CD4-positive, alpha-beta T cell treated with Interleukin-4 for 4 hours (primary cell): ENCODE results near the gene TUT1.
A peak's percentile ranks its signal among the peaks of the same experiment; 100 is the strongest.
"Not testable (repeated sequence)": the region's sequence is repeated elsewhere in the genome, so short reads cannot be mapped to it uniquely, and the experiment has no call there.

Experiments
- DNase-seq: peaks from one replicate; pipeline ENCODE4 v3.0.0-alpha.2; 2020

TUT1 gene

GRCh38 chr11:62555464-62556107, 35.7 kb downstream of the TUT1 start:
- DNase-seq, result peak; percentile 95

GRCh38 chr11:62554387-62555167, 36.7 kb downstream of the TUT1 start:
- DNase-seq, result no peak

GRCh38 chr11:62553839-62554361, 37.4 kb downstream of the TUT1 start:
- DNase-seq, result no peak

GRCh38 chr11:62553080-62553838, 38.1 kb downstream of the TUT1 start:
- peak; percentile 90 for DNase-seq

- no peak for DNase-seq
Measured at GRCh38 chr11:62552485-62553079, 38.7 kb downstream of the TUT1 start.

GRCh38 chr11:62550478-62550877, 40.8 kb downstream of the TUT1 start:
- DNase-seq, result not testable (repeated sequence)

GRCh38 chr11:62548545-62549335, 42.6 kb downstream of the TUT1 start:
- no peak for DNase-seq

GRCh38 chr11:62547691-62548281, 43.5 kb downstream of the TUT1 start:
- peak; percentile 76 for DNase-seq

- DNase-seq, result no peak
Measured at GRCh38 chr11:62546929-62547625, 44.2 kb downstream of the TUT1 start.

GRCh38 chr11:62546244-62546928, 44.9 kb downstream of the TUT1 start, which contains the start of gene AHNAK:
Gene AHNAK (minus strand): TSS chr11:62546806. CDS start chr11:62536098, 10,708 bp downstream.
- DNase-seq, result peak; percentile 82

GRCh38 chr11:62545437-62546243, 45.7 kb downstream of the TUT1 start:
- DNase-seq, result peak; percentile 84

GRCh38 chr11:62544581-62545436, 46.5 kb downstream of the TUT1 start:
- DNase-seq, result peak; percentile 60

- DNase-seq, result no peak
Measured at GRCh38 chr11:62543680-62544444, 47.5 kb downstream of the TUT1 start.

GRCh38 chr11:62542750-62543567, 48.4 kb downstream of the TUT1 start:
- peak; percentile 86 for DNase-seq

- DNase-seq, result no peak
Measured at GRCh38 chr11:62542111-62542745, 49.1 kb downstream of the TUT1 start.
